CD4-positive, alpha-beta memory T cell (primary cell): ENCODE results near the gene TRIM17. TPM values are rescaled to one million over a fixed set of nuclear protein-coding genes. Genes with fewer than 3 reads are reported as not detected.

Source experiments
- CTCF ChIA-PET: fragments of 350-600 bp; sonication (Branson Sonifier 250); formaldehyde crosslinking; loops from one replicate; lab custom pipeline; 2021; ENCODE audit warnings: inconsistent platforms; ENCODE audit not compliant: partially characterized antibody; lab: Charles Lee
- POLR2A ChIA-PET: fragments of 350-600 bp; sonication (Branson Sonifier 250); formaldehyde crosslinking; loops from one replicate; lab custom pipeline; 2021; ENCODE audit not compliant: partially characterized antibody; lab: Charles Lee
- DNase-seq, 5 donors: peaks; one replicate each; pipeline versions ENCODE4 v3.0.0 to v3.0.0-alpha.2; 2020 to 2022; ENCODE audit warnings: mixed read lengths in 1 of 5
- H3K27ac ChIP-seq: one replicate; pipeline ENCODE4 v1.7.0; 2013; ENCODE audit warnings: low read depth, low read length
- H3K27me3 ChIP-seq: 2 replicates; pipeline ENCODE4 v1.7.0; 2013; ENCODE audit warnings: mild to moderate bottlenecking, low read length, moderate library complexity; ENCODE audit not compliant: insufficient read depth
- H3K36me3 ChIP-seq: 2 replicates; pipeline ENCODE4 v1.7.0; 2013; ENCODE audit warnings: mild to moderate bottlenecking, low read length, moderate library complexity; ENCODE audit not compliant: insufficient read depth
- H3K4me1 ChIP-seq: 2 replicates; pipeline ENCODE4 v1.7.0; 2013; ENCODE audit warnings: mild to moderate bottlenecking, low read length, moderate library complexity; ENCODE audit not compliant: insufficient read depth
- H3K4me3 ChIP-seq, 2 donors: one replicate each; pipeline ENCODE4 v1.7.0; 2013; ENCODE audit warnings: low read length in 2 of 2, mild to moderate bottlenecking in 1 of 2
- H3K9me3 ChIP-seq, 2 donors: one replicate each; pipeline ENCODE4 v1.7.0; 2013; ENCODE audit warnings: low read length in 2 of 2, control low read depth in 1 of 2; ENCODE audit not compliant: control insufficient read depth in 1 of 2
- H3K27ac Mint-ChIP-seq, 7 donors: one replicate each; pipeline ENCODE4 v1.8.0; 2020 to 2021; ENCODE audit warnings: mixed read lengths in 7 of 7, mild to moderate bottlenecking in 6 of 7, inconsistent platforms in 3 of 7, moderate library complexity in 3 of 7
- H3K27me3 Mint-ChIP-seq, 2 donors: one replicate each; pipeline ENCODE4 v1.8.0; 2020 to 2021; ENCODE audit warnings: mixed read lengths in 2 of 2
- H3K36me3 Mint-ChIP-seq, 2 donors: one replicate each; pipeline ENCODE4 v1.8.0; 2020 to 2021; ENCODE audit warnings: mixed read lengths in 2 of 2, inconsistent platforms in 1 of 2, mild to moderate bottlenecking in 1 of 2
- H3K4me1 Mint-ChIP-seq, 4 donors: one replicate each; pipeline ENCODE4 v1.8.0; 2020 to 2021; ENCODE audit warnings: mixed read lengths in 4 of 4, mild to moderate bottlenecking in 1 of 4
- H3K4me3 Mint-ChIP-seq, 8 donors: one replicate each; pipeline ENCODE4 v1.8.0; 2020 to 2021; ENCODE audit warnings: mixed read lengths in 8 of 8, mild to moderate bottlenecking in 7 of 8, moderate library complexity in 6 of 8, inconsistent platforms in 3 of 8
- H3K9me3 Mint-ChIP-seq, 8 donors: one replicate each; pipeline ENCODE4 v1.8.0; 2020 to 2021; ENCODE audit warnings: mixed read lengths in 8 of 8, mild to moderate bottlenecking in 5 of 8, inconsistent platforms in 3 of 8, moderate library complexity in 1 of 8
- intact Hi-C: fragments of 100-400 bp; cut with micrococcal nuclease; formaldehyde crosslinking; loops from one replicate; pipeline ENCODE4 v1.15.1; 2023
- polyA plus RNA-seq, 2 donors: library from polyadenylated mRNA; unstranded; fragments of 300-500 nt; fragmentation: Illumina TruSeq; gene quantifications; one replicate each; pipeline ENCODE4 v1.2.3, GENCODE V29; 2021
- total RNA-seq, 2 experiments: library from RNA; stranded (reverse); gene quantifications; one replicate each; pipeline ENCODE4 v1.2.3, GENCODE V29; 2021

The TRIM17 gene
- total and polyA plus RNA-seq, 4 experiments from 2014 or later: 0.25 to 0.76 (median 0.69) TPM; not detected in 1

DNA sequence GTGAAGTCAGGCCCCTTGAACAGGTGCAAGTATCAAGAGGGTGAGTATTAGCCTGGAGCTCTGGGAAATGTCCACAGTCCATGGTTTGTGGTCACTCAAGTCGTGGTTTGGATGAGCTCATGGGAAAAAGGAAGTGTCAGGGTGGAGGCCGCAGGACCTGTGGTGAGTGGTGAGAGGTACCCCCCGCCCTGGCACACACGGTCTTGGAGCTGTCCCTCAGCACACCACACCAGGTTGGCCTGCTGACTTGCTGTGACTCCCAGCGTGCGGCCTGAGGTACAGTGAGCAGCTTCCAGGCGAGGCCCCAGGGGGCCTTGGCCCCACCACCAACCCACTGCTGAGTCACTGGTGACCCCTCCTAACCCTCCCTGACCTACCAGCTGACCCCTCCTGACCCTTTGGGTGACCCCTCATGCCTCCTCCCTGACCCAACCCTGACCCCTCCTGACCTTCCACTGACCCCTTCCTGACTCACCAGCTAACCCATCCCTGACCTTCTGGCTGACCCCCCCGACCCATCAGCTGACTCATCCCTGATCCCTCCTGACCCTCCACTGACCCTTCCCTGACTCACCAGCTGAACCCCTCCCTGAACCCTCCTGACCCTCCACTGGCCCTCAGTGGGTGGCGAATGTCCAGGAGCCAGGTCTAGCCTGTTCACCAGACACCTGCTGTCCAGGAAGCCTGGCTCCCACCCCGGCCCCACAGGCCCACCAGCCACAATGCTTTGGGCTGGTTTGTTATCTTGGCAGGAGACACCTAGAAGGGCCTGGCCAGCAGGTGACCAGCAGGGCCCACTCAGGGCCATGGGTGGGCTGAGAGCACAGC lies 35.7 kb upstream of the TRIM17 start:
- no peaks in the 10 kb centered on the region for H3K9me3 ChIP-seq
- Mint-ChIP-seq H3K9me3 (peaks cover 0 to 2% (median 0%) of the 10 kb centered on the region in 8 donors), H3K27me3 (peaks cover 0 to 2% of the 10 kb centered on the region in 2 donors), H3K27ac (peak overlapping the region in 1 of 7 donors; percentile 39), H3K4me1 (peaks cover 18 to 32% (median 27%) of the 10 kb centered on the region in 4 donors), H3K4me3 (no peak overlapping the region), H3K36me3 (peaks cover 5 to 6% of the 10 kb centered on the region in 2 donors)
- no peaks in the 10 kb centered on the region for H3K36me3 ChIP-seq
- CTCF ChIA-PET: no interaction called here
- POLR2A ChIA-PET: interaction anchor here (1.0 kb wide), 1 partner anchor 47 kb away, joined by 3 read pairs; no protein-coding TSS in a partner anchor
- no peak for DNase-seq
- no peak overlapping the region for H3K4me3 ChIP-seq
- no peak overlapping the region for H3K27ac ChIP-seq
- no peaks in the 10 kb centered on the region for H3K27me3 ChIP-seq
- intact Hi-C loops: no loop called here
- H3K4me1 ChIP-seq: peaks cover 22% of the 10 kb centered on the region

DNA sequence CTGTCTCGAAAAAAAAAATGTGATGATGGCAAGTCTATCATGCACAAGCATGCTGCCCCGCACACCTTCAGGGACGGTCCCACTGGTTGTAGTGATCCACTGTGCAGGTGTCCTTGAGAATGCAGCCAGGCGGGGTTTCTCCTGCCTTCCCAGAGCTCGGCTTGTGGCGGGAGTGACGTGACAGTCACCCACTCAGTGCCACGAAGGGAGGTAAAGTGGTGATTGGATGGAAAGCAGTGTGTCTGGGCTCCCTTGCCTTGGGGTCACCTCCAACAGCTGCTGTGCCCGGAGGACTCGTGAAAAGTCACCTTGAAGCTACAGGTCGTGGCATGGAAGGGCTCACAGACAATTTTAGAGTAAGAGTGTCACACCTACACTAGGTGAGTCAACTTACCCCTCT lies 33.5 kb upstream of the TRIM17 start:
- ChIA-PET CTCF (interaction anchor here (0.8 kb wide), 1 partner anchor 8 kb away, joined by 3 read pairs; no protein-coding TSS in a partner anchor), POLR2A (no interaction called here)
- H3K4me1 ChIP-seq: peaks cover 15% of the 10 kb centered on the region
- Mint-ChIP-seq H3K9me3 (no peaks in the 10 kb centered on the region), H3K4me3 (no peak overlapping the region), H3K27me3 (peaks cover 12 to 14% of the 10 kb centered on the region in 2 donors), H3K27ac (no peak overlapping the region), H3K36me3 (peaks cover 4 to 6% of the 10 kb centered on the region in 2 donors), H3K4me1 (peaks cover 15 to 31% (median 22%) of the 10 kb centered on the region in 4 donors)
- H3K9me3 ChIP-seq: no peaks in the 10 kb centered on the region
- no peak overlapping the region for H3K4me3 ChIP-seq
- H3K27me3 ChIP-seq: peaks cover 12% of the 10 kb centered on the region
- H3K36me3 ChIP-seq: no peaks in the 10 kb centered on the region
- H3K27ac ChIP-seq: no peak overlapping the region
- no peak for DNase-seq
- intact Hi-C loops: no loop called here

DNA sequence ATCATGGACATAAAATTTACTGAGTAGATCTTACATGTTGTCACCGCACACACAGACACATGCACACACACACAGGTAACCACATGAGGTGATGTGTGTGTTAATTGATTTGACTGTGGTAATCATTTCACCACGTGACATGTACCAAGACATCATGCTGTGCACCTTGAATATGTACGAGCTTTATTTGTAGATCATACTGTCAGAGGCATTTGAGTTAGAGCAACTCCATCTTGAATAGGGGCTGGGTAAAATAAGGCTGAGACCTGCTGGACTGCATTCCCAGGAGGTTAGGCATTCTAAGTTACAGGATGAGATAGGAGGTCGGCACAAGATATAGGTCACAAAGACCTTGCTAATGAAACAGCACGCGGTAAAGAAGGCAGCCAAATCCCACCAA lies 31.7 kb upstream of the TRIM17 start:
- DNase-seq: no peak
- H3K27me3 ChIP-seq: peaks cover 17% of the 10 kb centered on the region
- no peak overlapping the region for H3K4me3 ChIP-seq
- peaks cover 12% of the 10 kb centered on the region for H3K4me1 ChIP-seq
- peaks cover 7 to 25% (median 18%) of the 10 kb centered on the region in 4 donors for H3K4me1 Mint-ChIP-seq
- CTCF ChIA-PET: no interaction called here
- no peaks in the 10 kb centered on the region for H3K36me3 ChIP-seq
- H3K9me3 ChIP-seq: no peaks in the 10 kb centered on the region
- H3K4me3 Mint-ChIP-seq: no peak overlapping the region
- peaks cover 0 to 2% of the 10 kb centered on the region in 2 donors for H3K36me3 Mint-ChIP-seq
- no peaks in the 10 kb centered on the region for H3K9me3 Mint-ChIP-seq
- intact Hi-C loops: no loop called here
- H3K27ac ChIP-seq: no peak overlapping the region
- no peak overlapping the region for H3K27ac Mint-ChIP-seq
- POLR2A ChIA-PET: interaction anchor here (1.3 kb wide), 1 partner anchor 9 kb away, joined by 4 read pairs; a partner anchor contains a TSS
- peaks cover 24 to 27% of the 10 kb centered on the region in 2 donors for H3K27me3 Mint-ChIP-seq

DNA sequence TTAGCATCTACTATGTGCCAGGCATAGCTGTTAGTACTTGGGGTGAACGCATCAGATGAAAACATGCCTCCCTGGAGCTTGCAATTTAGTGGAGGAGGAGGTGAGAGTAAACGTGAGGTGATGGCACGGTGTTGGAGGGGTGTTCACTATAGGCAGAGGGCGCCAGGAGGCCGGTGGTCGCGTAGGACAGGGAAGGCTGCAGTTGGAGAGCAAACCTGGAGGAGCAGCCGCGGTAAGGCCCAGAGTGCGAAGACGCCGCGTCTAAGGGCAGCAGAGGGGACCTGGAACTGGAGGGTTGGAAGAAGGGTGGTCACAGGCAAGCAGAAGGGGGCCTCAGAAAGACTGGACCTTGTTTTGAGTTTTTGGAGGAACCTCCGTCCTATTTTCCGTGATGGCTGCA lies 30.2 kb upstream of the TRIM17 start:
- Mint-ChIP-seq H3K27me3 (peaks cover 33 to 34% of the 10 kb centered on the region in 2 donors), H3K4me3 (peak overlapping the region in 6 of 8 donors; percentile 11 to 49 (median 40))

DNA sequence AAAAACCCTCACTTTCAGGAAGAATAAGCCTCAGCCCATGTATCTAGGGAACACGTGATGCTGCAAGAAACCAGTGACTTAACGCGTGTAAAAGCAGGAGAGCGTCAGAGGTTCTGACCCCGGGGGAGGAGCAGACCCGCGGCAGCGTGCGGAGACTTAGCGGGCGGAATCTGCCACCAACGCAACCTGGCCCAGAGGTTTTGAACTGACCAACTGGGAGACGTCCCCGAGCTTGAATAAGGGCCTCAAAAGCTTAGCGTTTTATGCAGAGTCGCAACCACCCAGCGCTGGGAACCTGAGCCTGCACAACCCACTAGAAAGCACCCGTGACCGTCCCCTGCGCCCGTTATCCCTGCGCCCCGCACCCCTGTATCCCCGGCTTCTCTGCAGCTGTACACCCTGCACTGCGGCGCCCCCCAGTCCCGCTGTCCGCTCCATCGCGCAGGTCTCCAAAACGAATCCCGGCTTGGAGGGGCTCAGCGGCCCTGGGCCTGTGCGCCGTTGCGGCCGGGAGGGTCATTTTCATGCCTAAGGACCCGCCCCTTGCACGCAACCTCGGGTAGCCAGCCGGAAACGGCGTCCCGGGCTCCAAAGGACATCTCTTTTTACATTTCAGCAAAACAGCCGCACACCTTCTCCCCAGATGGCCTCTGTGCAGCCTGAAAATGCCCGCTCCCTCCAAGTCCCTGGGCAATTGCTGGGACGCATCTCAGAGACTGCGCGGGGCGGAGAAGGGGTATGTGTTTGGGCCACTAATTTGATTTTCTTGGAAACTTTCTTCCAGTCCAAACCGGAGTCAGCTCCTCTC lies 29.4 kb upstream of the TRIM17 start:
- DNase-seq: peak; percentile 16 to 53 (median 22)
- Mint-ChIP-seq H3K27ac (peak overlapping the region in 1 of 7 donors; percentile 2), H3K27me3 (peaks cover 36 to 42% of the 10 kb centered on the region in 2 donors), H3K4me3 (peak overlapping the region; percentile 77 to 89 (median 82)), H3K4me1 (peaks cover 5 to 21% (median 14%) of the 10 kb centered on the region in 4 donors), H3K9me3 (no peaks in the 10 kb centered on the region), H3K36me3 (no peaks in the 10 kb centered on the region)
- H3K9me3 ChIP-seq: no peaks in the 10 kb centered on the region
- H3K36me3 ChIP-seq: no peaks in the 10 kb centered on the region
- H3K27me3 ChIP-seq: peaks cover 17% of the 10 kb centered on the region
- peaks cover 12% of the 10 kb centered on the region for H3K4me1 ChIP-seq
- no peak overlapping the region for H3K27ac ChIP-seq
- H3K4me3 ChIP-seq: peak overlapping the region in 1 of 2 donors; percentile 49
- ChIA-PET CTCF (interaction anchor here (1.7 kb wide), 1 partner anchor 52 kb away, joined by 4 read pairs; no protein-coding TSS in a partner anchor), POLR2A (interaction anchor here (1.5 kb wide), 1 partner anchor 40 kb away, joined by 4 read pairs; no protein-coding TSS in a partner anchor)
- intact Hi-C loops: no loop called here

More for the DNA sequence above, 30.2 kb upstream of the TRIM17 start:
- no peak for DNase-seq
- Histone ChIP-seq H3K4me1 (peaks cover 12% of the 10 kb centered on the region), H3K27ac (no peak overlapping the region), H3K9me3 (no peaks in the 10 kb centered on the region), H3K36me3 (no peaks in the 10 kb centered on the region), H3K27me3 (peaks cover 17% of the 10 kb centered on the region), H3K4me3 (no peak overlapping the region)
- ChIA-PET POLR2A (no interaction called here), CTCF (interaction anchor here (1.7 kb wide), 1 partner anchor 53 kb away, joined by 4 read pairs; no protein-coding TSS in a partner anchor)
- Mint-ChIP-seq H3K4me1 (peaks cover 5 to 21% (median 14%) of the 10 kb centered on the region in 4 donors), H3K36me3 (no peaks in the 10 kb centered on the region), H3K9me3 (no peaks in the 10 kb centered on the region), H3K27ac (no peak overlapping the region)
- intact Hi-C loops: no loop called here

DNA sequence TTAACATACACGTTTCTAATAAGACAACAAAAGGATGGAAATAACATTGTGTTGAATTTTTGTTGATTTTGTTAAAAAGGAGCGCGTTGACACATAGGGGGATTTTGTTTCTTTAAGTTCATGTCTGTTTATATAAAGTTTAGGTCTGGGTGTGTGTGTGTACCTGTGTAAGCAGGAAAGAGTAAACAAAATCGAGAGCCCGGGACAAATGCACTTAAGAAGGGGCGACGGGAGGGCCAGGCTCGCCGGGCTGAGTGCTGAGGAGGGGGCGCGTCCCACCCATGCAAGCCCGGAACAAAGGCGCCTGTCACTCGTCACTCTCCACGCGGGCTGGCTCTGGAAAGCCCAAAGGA lies 28.8 kb upstream of the TRIM17 start:
- intact Hi-C loops: no loop called here
- peak overlapping the region in 1 of 7 donors; percentile 2 for H3K27ac Mint-ChIP-seq
- H3K36me3 Mint-ChIP-seq: no peaks in the 10 kb centered on the region
- Histone ChIP-seq H3K9me3 (no peaks in the 10 kb centered on the region), H3K27me3 (peaks cover 17% of the 10 kb centered on the region), H3K36me3 (no peaks in the 10 kb centered on the region), H3K4me1 (peaks cover 12% of the 10 kb centered on the region), H3K27ac (no peak overlapping the region), H3K4me3 (peak overlapping the region in 1 of 2 donors; percentile 49)
- CTCF ChIA-PET: no interaction called here
- no peaks in the 10 kb centered on the region for H3K9me3 Mint-ChIP-seq
- peaks cover 5 to 21% (median 14%) of the 10 kb centered on the region in 4 donors for H3K4me1 Mint-ChIP-seq
- DNase-seq: peak in 1 of 5 donors; percentile 2
- peak overlapping the region; percentile 77 to 89 (median 82) for H3K4me3 Mint-ChIP-seq
- H3K27me3 Mint-ChIP-seq: peaks cover 36 to 46% of the 10 kb centered on the region in 2 donors
- POLR2A ChIA-PET: interaction anchor here (1.5 kb wide), 1 partner anchor 40 kb away, joined by 4 read pairs; no protein-coding TSS in a partner anchor
